Tibial nerve (tissue), 3 donors: ENCODE measurements around the gene TTC39C.

ENCODE experiments used
- EP300 ChIP-seq, 2 donors: sonication (generic); formaldehyde crosslinking; IDR thresholded peaks; one replicate each; pipeline ENCODE4 v1.6.1; 2017; ENCODE audit warnings: antibody characterized with exemption in 2 of 2, mild to moderate bottlenecking in 1 of 2
- POLR2A ChIP-seq, 2 donors: fragments of 450-650 bp; IDR thresholded peaks; one replicate each; pipeline ENCODE4 v1.6.1; 2017; ENCODE audit warnings: antibody characterized with exemption in 2 of 2, mild to moderate bottlenecking in 2 of 2, moderate library complexity in 2 of 2

- TF ChIP-seq EP300 (IDR thresholded peaks at IDR 0.05): no peak
- no peak for TF ChIP-seq POLR2A (IDR thresholded peaks at IDR 0.05)
Observed at GRCh38 chr18:24090876-24091275, 76.3 kb downstream of the TTC39C start.
